GM13976 (cell line): Measurements from ENCODE around the gene NOTO.

Source experiments
- DNase-seq: peaks from one replicate; pipeline ENCODE4 v3.0.0; 2012; ENCODE audit warnings: low spot score
- in situ Hi-C: fragments of 300-500 bp; cut with MboI; formaldehyde crosslinking; loops from one replicate; pipeline ENCODE4 v1.12.0; 2022; ENCODE audit warnings: low sequenced_read_pairs, mixed read lengths, inconsistent platforms; ENCODE audit not compliant: unreplicated experiment
- TF ChIP-seq, protein P1 (sequence below): IDR thresholded peaks from 2 replicates; pipeline ENCODE4 v1.5.1; 2012; ENCODE audit warnings: borderline replicate concordance, mild to moderate bottlenecking; ENCODE audit not compliant: insufficient read depth; ENCODE audit errors: extremely low read depth, missing control alignments, control extremely low read depth

Gene NOTO

DNA sequence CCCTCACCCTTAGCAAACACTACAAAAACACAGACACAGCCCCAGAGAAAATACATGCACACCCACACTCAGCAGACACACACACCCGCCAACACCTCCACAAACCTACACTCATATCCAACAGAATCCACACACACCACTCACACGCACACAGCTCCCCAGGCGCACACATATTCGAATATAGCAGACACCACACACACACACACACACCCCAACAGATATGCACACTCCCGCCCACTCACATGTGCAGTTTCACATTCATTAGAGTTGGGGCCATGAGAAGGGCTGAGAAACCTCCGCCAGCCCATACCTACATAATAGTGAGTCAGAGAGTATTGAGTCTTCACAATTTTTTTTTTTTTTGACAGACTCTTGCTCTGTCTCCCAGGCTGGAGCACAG, 29.4 kb upstream of the NOTO start:
- in situ Hi-C loops, result no loop called here
- TF ChIP-seq, protein P1, sequence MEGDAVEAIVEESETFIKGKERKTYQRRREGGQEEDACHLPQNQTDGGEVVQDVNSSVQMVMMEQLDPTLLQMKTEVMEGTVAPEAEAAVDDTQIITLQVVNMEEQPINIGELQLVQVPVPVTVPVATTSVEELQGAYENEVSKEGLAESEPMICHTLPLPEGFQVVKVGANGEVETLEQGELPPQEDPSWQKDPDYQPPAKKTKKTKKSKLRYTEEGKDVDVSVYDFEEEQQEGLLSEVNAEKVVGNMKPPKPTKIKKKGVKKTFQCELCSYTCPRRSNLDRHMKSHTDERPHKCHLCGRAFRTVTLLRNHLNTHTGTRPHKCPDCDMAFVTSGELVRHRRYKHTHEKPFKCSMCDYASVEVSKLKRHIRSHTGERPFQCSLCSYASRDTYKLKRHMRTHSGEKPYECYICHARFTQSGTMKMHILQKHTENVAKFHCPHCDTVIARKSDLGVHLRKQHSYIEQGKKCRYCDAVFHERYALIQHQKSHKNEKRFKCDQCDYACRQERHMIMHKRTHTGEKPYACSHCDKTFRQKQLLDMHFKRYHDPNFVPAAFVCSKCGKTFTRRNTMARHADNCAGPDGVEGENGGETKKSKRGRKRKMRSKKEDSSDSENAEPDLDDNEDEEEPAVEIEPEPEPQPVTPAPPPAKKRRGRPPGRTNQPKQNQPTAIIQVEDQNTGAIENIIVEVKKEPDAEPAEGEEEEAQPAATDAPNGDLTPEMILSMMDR, result no peak
- DNase-seq, result peak; percentile 71

DNA sequence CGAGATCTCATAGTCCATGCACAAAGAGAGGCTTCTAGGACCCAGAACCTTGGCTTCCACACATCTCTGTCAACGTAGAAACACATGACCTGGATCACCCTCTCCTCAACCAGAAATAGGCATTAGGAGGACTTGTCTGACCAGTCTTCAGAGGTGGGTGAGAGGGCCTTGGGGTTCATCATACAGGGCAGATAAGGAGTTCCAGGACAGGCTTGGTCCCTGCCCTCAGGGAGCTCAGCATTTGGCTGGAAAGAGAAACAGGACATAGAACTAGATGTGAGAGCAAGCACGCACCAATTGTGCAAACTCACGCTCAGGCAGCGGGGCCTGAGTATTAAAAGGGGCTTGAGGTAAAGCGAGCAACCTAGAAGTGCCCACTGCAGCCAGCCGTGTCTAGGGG, 28.6 kb upstream of the NOTO start:
- in situ Hi-C loops, result no loop called here
- TF ChIP-seq, protein P1, result no peak
- no peak for DNase-seq

DNA sequence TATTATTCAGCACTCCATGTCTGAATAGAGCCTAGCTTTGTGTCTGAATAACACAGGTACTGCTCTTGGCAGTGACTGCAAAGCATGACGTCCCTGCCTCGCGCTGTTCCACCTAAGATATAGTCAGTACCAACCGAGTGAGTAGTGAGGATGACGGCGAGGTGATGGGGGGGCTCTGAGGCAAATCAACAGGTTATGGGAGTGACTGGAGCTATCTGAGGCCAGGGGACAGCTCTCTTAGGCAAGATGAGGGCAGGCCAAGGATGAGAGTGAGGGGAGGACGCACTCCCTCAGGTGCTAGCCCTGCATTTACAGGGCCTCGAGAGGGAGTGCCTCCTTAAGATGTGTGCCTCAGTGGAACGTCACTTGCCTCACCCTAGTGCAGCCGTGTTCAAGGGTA, 28.1 kb upstream of the NOTO start:
- TF ChIP-seq, protein P1, result no peak
- in situ Hi-C loops, result no loop called here

DNA sequence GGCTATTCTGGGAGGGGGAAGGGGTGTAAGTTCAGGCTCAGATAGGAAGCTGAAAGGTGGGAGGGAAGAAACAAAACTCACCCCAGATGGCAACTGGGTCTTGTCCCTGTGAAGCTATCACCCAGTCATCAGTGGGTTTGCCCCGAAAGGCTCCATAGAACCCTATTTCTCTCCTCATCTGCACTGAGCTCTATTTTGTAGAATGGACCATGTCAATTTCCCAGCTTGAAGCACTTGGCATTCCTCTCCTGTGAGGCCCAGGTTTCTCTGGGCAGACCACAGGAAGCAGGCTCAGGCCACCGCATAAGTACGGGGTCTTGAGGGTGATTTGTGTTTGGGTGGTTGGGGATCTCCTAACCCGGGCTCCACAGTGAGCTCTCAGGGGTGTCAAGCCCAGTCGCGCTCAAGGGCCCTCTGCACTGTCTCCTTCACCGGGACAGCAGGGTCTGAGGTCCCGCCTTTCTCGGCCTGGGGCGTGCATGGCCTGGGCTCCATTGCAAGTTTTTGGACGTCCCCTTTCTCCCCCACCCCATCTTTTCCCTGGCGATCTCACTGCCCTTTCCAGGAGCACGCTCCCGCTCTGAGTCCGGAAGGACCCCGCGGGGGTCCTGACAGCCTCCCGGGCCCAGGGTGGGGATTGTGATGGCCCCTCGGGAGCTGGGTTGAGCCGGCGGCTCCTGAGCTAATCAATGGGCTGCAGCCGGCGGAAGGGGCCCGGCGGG, 27.3 kb upstream of the NOTO start:
- TF ChIP-seq, protein P1, result no peak
- in situ Hi-C loops, result loop anchor here (25.0 kb wide), 1 partner anchor 288 kb away; the partner anchor contains the start of gene SPR
- no peak for DNase-seq

More for the DNA sequence above, 28.1 kb upstream of the NOTO start:
- no peak for DNase-seq

DNA sequence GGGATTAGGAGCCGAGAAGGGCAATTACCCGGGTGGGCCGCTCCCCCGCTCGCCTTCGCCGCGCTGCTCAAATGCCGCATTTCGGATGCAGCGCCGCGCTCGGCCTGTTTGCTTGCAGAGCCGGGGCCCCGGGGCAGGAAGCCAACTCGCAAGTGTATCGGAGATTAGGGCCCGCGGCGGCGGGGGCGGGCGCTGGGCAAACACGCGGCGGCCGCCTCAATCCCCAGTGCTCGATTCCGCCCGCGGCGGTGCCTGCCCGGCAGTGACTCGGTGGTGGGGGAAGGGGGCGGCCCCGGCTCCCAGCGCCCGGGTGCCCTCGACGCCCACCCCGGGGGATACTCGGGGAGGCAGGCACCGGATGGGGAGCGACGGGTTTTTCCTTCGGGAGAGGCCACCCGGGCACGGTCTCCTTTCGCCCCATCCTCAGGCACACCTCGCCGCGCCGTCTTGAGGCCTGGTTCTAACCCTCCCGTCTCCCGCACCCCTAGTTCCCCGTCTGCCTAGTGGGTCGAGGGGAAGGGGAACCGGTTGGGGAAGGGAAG, 26.6 kb upstream of the NOTO start:
- in situ Hi-C loops, result loop anchor here (25.0 kb wide), 1 partner anchor 288 kb away; the partner anchor contains the start of gene SPR
- DNase-seq, result peak; percentile 72
- TF ChIP-seq, protein P1, result no peak

DNA sequence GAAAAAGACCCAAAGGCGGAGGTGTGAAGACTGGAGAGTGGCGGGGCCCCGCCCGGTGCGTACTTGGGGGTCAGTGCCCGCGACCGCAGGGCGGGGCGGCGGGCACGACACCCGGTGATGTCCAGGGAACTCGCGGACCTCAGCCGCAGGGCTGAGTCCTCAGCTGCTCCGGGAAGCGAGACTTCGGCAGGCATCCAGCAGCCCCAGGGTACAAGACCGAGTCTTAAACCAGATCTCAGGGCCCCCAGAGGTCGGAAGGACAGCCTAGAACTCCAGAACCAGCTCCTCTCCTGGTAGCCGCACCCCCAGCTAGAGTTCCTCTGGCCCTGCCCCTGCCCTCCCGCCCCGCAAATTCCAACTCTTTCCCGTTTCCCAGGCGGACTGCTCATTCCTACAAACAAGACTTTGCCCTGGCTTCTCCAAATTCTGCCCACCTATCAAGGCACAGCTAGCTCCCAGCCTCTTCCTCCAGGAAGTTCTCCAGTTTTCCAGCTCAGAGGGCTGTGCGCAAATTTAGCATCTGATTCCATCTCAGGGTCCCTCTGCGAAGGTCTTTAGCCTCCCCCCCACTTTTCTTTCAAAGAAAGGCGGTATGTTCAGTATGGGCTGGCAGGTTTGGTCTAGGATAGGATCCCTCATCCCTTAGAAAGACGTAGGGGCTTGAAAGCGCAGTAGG, 26.0 kb upstream of the NOTO start:
- in situ Hi-C loops, result loop anchor here (25.0 kb wide), 1 partner anchor 289 kb away; the partner anchor contains the start of gene SPR
- no peak for DNase-seq
- TF ChIP-seq, protein P1, result no peak
